Heart left ventricle (tissue), 13 donors: ENCODE data around the gene NBPF1.
"Not testable (repeated sequence)": the region's sequence is repeated elsewhere in the genome, so short reads cannot be mapped to it uniquely, and the experiment has no call there.

ENCODE experiments used
- POLR2A ChIP-seq, 2 donors: fragments of 450-650 bp; IDR thresholded peaks; one replicate each; pipeline ENCODE4 v1.6.1; 2017; ENCODE audit warnings: antibody characterized with exemption in 2 of 2, mild to moderate bottlenecking in 2 of 2, moderate library complexity in 2 of 2
- TF ChIP-seq, protein P1 (sequence below), 12 donors: fragments of 200-600 bp; sonication (generic) in 4 of 12; IDR thresholded peaks; one replicate each; pipeline versions ENCODE4 v1.5.0 to v1.8.0; 2018 to 2022; ENCODE audit warnings: antibody characterized with exemption in 12 of 12, mild to moderate bottlenecking in 5 of 12
- donor health status: ischemic (EF 13 %, LVEDD 7.1; RV severe dilation, severe dysfunction).
- donor health status: DM: no; HTN: yes; CAD: no.
- donor health status: DM: no; HTN: no; CAD: no.
- donor health status: ischemic (EF 25% LVEDD 6.9; RV normal size, moderate dysfunction).
- donor health status: ischemic (EF 25% LVEDD 5.7; RV mildly dilated, moderate dysfunction).
- donor health status: ischemic (EF 35%, LVEDD 5.7; RV mildly dilated, moderate dysfunction).
- donor health status: nonischemic (EF 11% LVEDD 7.7; RV severe dilation, severe dysfunction).
- donor health status: DM: yes; HTN: yes; CAD: no.
- donor health status: PGD.
- donor health status: ischemic (EF 29% LVEDD 5.4; RV normal size, mild dysfunction).
- donor health status: nonischemic (EF 23%, LVEDD 6.1; RV moderate dilation, normal function).

GRCh38 chr1:16588081-16588480 lies 25.3 kb downstream of the NBPF1 start:
- not testable (repeated sequence) for TF ChIP-seq POLR2A (IDR thresholded peaks at IDR 0.05)
- TF ChIP-seq, protein P1, sequence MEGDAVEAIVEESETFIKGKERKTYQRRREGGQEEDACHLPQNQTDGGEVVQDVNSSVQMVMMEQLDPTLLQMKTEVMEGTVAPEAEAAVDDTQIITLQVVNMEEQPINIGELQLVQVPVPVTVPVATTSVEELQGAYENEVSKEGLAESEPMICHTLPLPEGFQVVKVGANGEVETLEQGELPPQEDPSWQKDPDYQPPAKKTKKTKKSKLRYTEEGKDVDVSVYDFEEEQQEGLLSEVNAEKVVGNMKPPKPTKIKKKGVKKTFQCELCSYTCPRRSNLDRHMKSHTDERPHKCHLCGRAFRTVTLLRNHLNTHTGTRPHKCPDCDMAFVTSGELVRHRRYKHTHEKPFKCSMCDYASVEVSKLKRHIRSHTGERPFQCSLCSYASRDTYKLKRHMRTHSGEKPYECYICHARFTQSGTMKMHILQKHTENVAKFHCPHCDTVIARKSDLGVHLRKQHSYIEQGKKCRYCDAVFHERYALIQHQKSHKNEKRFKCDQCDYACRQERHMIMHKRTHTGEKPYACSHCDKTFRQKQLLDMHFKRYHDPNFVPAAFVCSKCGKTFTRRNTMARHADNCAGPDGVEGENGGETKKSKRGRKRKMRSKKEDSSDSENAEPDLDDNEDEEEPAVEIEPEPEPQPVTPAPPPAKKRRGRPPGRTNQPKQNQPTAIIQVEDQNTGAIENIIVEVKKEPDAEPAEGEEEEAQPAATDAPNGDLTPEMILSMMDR (IDR thresholded peaks at IDR 0.05): not testable (repeated sequence)
